Adrenal gland (tissue), 12 donors: ENCODE results near the gene STARD10. TPM values are rescaled to one million over a fixed set of nuclear protein-coding genes. Genes with fewer than 3 reads are reported as not detected.
A peak's percentile ranks its signal among the peaks of the same experiment; 100 is the strongest.

Experiments
- DNase-seq, 7 donors: peaks; one replicate each; pipeline ENCODE4 v3.0.0-alpha.2; 2019 to 2020
- H3K27ac ChIP-seq, 5 donors: fragments of 200-600 bp; sonication (generic) in 4 of 5; 1 replicate in 3 of 5; 2 replicates in 2 of 5; pipeline versions ENCODE4 v1.5.1 to v1.8.0; 2016 to 2020; ENCODE audit warnings: mild to moderate bottlenecking in 1 of 5
- H3K27me3 ChIP-seq: fragments of 200-600 bp; 2 replicates; pipeline ENCODE4 v1.8.0; 2021
- H3K36me3 ChIP-seq, 2 donors: fragments of 200-600 bp; replicated peaks in 1 of 2; 1 replicate in 1 of 2; 2 replicates in 1 of 2; pipeline versions ENCODE4 v1.5.1 to v1.8.0; 2018 to 2022
- H3K4me1 ChIP-seq, 2 donors: fragments of 200-600 bp; replicated peaks in 1 of 2; 1 replicate in 1 of 2; 2 replicates in 1 of 2; pipeline versions ENCODE4 v1.5.1 to v1.8.0; 2018 to 2021
- H3K4me3 ChIP-seq, 4 donors: fragments of 200-600 bp; sonication (generic) in 3 of 4; one replicate each; pipeline ENCODE4 v1.5.1; 2016 to 2018
- H3K9me3 ChIP-seq, 3 donors: fragments of 200-600 bp; sonication (generic) in 1 of 3; replicated peaks in 1 of 3; 1 replicate in 2 of 3; 2 replicates in 1 of 3; pipeline versions ENCODE4 v1.5.1 to v1.8.0; 2016 to 2021
- CTCF ChIP-seq, 6 experiments: fragments of 450-650 bp in 4 of 6; fragments of 200-600 bp in 2 of 6; sonication (generic) in 1 of 6; IDR thresholded peaks; 1 replicate in 5 of 6; 2 replicates in 1 of 6; pipeline versions ENCODE4 v1.5.1 to v1.8.0; 2016 to 2021; ENCODE audit warnings: antibody characterized with exemption in 6 of 6, mild to moderate bottlenecking in 2 of 6, moderate library complexity in 1 of 6
- POLR2A ChIP-seq, 2 donors: fragments of 450-650 bp; IDR thresholded peaks; one replicate each; pipeline ENCODE4 v1.6.1; 2017; ENCODE audit warnings: antibody characterized with exemption in 2 of 2, mild to moderate bottlenecking in 2 of 2, moderate library complexity in 1 of 2
- WGBS, 4 donors: extraction: QIAGEN DNeasy Blood & Tissue Kit in 2 of 4; methylation state at CpG; one replicate each; pipeline versions ENCODE4 v1.1.5 to v1.1.7; 2013 to 2017; 5-methylcytosine and 5-hydroxymethylcytosine counted together
- intact Hi-C, 2 donors: fragments of 100-400 bp; cut with DNase I; formaldehyde crosslinking; loops; one replicate each; pipeline versions ENCODE4 v1.14.1 to v1.15.0; 2022 to 2023
- polyA plus RNA-seq, 3 donors: library from polyadenylated mRNA; stranded (reverse); fragments of 200-250 nt in 2 of 3; fragments of 350-450 nt in 1 of 3; fragmentation: Illumina TruSeq in 1 of 3; extraction: RNeasy Lipid Tissue Mini Kit (QIAGEN cat#74804) in 1 of 3; gene quantifications; one replicate each; pipeline ENCODE4 v1.2.3, GENCODE V29; 2013 to 2014
- total RNA-seq, 9 donors: library from RNA; depleted of rRNA in 4 of 9; stranded (reverse); fragments of >200 nt in 4 of 9; fragments of 120-200 nt in 1 of 9; fragmentation: NEBNext Ultra II Directional in 1 of 9; extraction: Animal tissue kit (Norgen Biotek cat#: 25700) in 1 of 9; gene quantifications; one replicate each; pipeline versions ENCODE4 v1.1.0 to v1.2.4, GENCODE V29; 2013 to 2023
- donor health status: healthy with polysubstance abuse.
- donor health status: Bipolar disorder and iron deficiency.
- donor health status: DM: yes; HTN: yes; CAD: no.
- donor health status: DM: no; HTN: no; CAD: no.
- donor health status: DM: no; HTN: no; CAD: no.
- donor health status: DM: yes; HTN: yes; CAD: no.

STARD10 gene
- total and polyA plus RNA-seq, 12 donors = 190 to 668 (median 350) TPM

DNA sequence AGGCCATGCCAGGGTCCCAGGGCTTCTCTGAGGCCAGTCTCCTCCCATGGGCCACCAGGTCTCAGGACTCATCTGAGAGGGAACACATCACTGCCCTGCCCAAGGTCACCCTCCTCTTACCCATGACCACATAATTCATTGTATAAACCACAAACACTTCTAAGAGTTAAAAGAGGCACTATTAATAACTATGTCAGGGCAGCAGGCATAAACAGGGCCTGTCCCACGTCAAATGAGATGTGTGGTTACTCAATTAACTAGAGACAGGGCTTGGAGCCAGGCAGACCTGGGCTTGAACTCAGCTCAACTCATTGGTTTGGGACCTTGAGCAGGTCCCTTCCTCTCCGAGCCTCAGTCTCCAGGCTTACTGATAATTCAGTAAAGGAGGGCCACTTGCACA is 74.7 kb downstream of the STARD10 start:
- Histone ChIP-seq H3K27me3 (no peaks in the 10 kb centered on the region), H3K4me1 (peaks cover 41 to 69% of the 10 kb centered on the region in 2 donors), H3K27ac (peak overlapping the region; percentile 47 to 90 (median 67)), H3K36me3 (peaks cover 0 to 12% of the 10 kb centered on the region in 2 donors), H3K9me3 (no peaks in the 10 kb centered on the region), H3K4me3 (peak overlapping the region in 1 of 4 donors; percentile 4)
- TF ChIP-seq CTCF (IDR thresholded peaks at IDR 0.05) (no peak), POLR2A (IDR thresholded peaks at IDR 0.05) (peak in 1 of 2 donors; percentile 27)
- DNase-seq = peak in 6 of 7 donors; percentile 50 to 94 (median 74)
- whole genome bisulfite sequencing, 4 donors = 3 to 24% (median 22%) methylated on average over 2 of the region's 2 CpGs
- intact Hi-C loops = loop anchor here in 1 of 2 donors (10.0 kb wide), 1 partner anchor 456 kb away; no protein-coding TSS in a partner anchor

DNA sequence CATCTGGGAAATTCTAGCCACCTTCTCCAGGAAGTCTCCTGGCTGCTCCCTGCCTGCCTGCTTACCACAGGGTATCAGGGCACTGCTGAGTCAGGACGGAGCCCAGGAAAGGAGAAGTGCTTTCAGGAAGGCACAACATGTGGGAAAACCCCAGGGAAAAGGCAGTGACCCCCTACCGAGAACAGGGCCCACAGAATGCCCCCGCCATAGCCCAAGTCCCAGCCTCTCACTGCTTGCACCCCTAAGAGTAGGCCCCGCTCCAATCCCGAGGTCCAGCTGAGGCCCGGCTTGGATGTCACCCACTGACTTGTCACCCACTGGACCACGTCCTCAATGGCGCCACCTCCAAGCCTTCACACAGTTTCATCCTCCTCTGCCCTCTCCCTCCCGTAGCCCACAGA is 75.7 kb downstream of the STARD10 start:
- H3K4me1 ChIP-seq = peaks cover 41 to 72% of the 10 kb centered on the region in 2 donors

DNA sequence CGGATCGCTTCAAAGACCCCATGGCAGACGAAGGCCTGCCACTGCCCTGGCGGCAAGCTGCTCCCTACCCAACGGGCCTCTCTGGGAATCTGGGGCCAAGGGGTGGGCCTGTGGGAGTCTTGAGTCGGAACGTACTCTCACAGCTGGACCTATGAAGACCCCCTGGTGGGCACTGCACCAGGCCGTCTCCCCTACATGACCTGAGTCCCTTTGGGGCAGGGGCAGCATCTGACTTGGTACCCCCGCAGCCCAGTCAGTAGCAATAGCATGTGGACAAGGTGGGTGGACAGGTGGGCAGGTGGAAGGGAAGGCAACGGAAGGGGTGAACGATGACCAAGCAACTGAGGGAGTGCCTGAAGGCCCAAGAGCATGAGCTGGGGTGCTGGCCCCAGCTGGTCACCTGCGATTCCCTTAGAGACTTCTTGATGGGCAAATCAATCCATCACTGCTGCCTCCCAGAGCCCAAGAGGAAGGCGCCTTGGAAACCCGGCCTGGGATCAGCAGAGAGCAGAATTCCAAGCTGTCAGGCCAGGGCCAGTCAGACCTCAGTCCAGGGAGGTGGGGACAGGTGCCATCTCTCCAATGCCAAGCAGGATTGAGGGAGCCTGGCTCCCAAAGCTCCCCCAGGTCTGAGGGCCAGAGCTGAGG is 76.9 kb downstream of the STARD10 start:
- Histone ChIP-seq H3K27ac (peak overlapping the region in 1 of 5 donors; percentile 85), H3K4me3 (no peak overlapping the region), H3K36me3 (peaks cover 0 to 15% of the 10 kb centered on the region in 2 donors), H3K27me3 (no peaks in the 10 kb centered on the region), H3K9me3 (no peaks in the 10 kb centered on the region), H3K4me1 (peaks cover 31 to 73% of the 10 kb centered on the region in 2 donors)
- 60 to 86% (median 84%) methylated on average over 3 to 14 of the region's 14 CpGs for WGBS, 4 donors
- no peak for DNase-seq
- TF ChIP-seq CTCF (IDR thresholded peaks at IDR 0.05) (no peak), POLR2A (IDR thresholded peaks at IDR 0.05) (no peak)
- intact Hi-C loops = loop anchor here in 1 of 2 donors (10.0 kb wide), 1 partner anchor 458 kb away; no protein-coding TSS in a partner anchor

More for the DNA sequence above, 75.7 kb downstream of the STARD10 start:
- 80 to 86% (median 83%) methylated on average over 8 to 9 of the region's 9 CpGs for WGBS, 4 donors
- Histone ChIP-seq H3K27me3 (no peaks in the 10 kb centered on the region), H3K4me3 (no peak overlapping the region), H3K9me3 (no peaks in the 10 kb centered on the region), H3K27ac (peak overlapping the region in 2 of 5 donors; percentile 85 to 90), H3K36me3 (peaks cover 0 to 12% of the 10 kb centered on the region in 2 donors)
- TF ChIP-seq POLR2A (IDR thresholded peaks at IDR 0.05) (no peak), CTCF (IDR thresholded peaks at IDR 0.05) (no peak)
- DNase-seq = no peak
- intact Hi-C loops = loop anchor here in 1 of 2 donors (10.0 kb wide), 1 partner anchor 457 kb away; no protein-coding TSS in a partner anchor

DNA sequence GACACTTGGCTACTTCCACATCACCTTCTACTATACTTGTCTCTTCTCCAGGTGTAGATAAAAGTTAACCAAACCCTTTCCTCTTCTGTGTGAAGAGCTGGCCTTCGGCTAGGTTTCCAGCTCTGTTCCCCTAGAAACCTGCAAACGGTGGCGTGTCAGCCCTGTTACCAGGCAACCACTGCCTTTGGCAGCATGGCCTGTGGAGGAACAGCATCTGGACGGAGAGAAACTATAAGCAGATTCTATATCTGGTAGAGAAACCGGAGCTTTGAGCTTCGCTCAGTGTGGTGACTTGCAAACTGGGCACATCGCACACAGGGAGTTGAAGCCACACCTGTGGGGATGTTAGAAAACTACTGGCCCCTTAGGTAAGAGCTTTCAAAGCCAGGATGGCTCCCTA is 77.6 kb downstream of the STARD10 start:
- Histone ChIP-seq H3K27ac (peak overlapping the region in 1 of 5 donors; percentile 85), H3K36me3 (peaks cover 0 to 21% of the 10 kb centered on the region in 2 donors), H3K9me3 (no peaks in the 10 kb centered on the region), H3K4me3 (no peak overlapping the region), H3K27me3 (no peaks in the 10 kb centered on the region), H3K4me1 (peaks cover 25 to 74% of the 10 kb centered on the region in 2 donors)
- intact Hi-C loops = loop anchor here in 1 of 2 donors (10.0 kb wide), 1 partner anchor 459 kb away; no protein-coding TSS in a partner anchor
- TF ChIP-seq CTCF (IDR thresholded peaks at IDR 0.05) = no peak
- TF ChIP-seq POLR2A (IDR thresholded peaks at IDR 0.05) = no peak
- 67 to 74% (median 70%) methylated on average over 7 of the region's 7 CpGs for WGBS, 4 donors
- peak in 1 of 7 donors; percentile 81 for DNase-seq
